GM21390 (cell line): Measurements from ENCODE around the gene CRACDL.

Experiments used
- ATAC-seq: cut with Tn5 transposase; IDR thresholded peaks from one replicate; pipeline ENCODE4 v1.9.1; 2021; ENCODE audit not compliant: unreplicated experiment

CRACDL gene

GRCh38 chr2:98866033-98866432, 70.0 kb downstream of the CRACDL start:
- ATAC-seq = no peak

GRCh38 chr2:98861601-98862000, 74.4 kb downstream of the CRACDL start:
- ATAC-seq = no peak

- ATAC-seq = no peak
These were observed 76.7 kb downstream of the CRACDL start for GRCh38 chr2:98859323-98859722.

DNA sequence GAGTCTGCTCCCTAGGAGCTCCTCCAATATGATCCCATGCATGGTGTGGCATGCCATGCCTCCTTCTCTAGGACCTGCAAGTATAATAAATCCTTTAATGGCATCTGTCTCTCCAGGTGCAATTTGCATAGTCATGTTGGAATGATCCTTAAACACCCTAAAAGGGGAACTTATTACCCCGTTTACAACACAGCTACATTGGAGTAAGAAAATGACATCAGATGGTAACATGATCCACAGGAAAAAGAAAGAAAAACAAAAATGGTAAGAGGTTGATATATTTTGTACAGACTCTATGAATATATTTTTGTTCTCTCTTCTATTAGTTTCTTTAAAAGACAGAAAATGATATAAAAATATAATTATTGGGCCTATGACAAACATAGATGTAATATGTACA, 79.0 kb downstream of the CRACDL start:
- no peak for ATAC-seq

- no peak for ATAC-seq
These were observed 81.3 kb downstream of the CRACDL start for GRCh38 chr2:98854682-98855081.

GRCh38 chr2:98852932-98853331, 83.1 kb downstream of the CRACDL start:
- ATAC-seq = no peak

- no peak for ATAC-seq
These were observed 86.0 kb downstream of the CRACDL start for GRCh38 chr2:98850074-98850473.

DNA sequence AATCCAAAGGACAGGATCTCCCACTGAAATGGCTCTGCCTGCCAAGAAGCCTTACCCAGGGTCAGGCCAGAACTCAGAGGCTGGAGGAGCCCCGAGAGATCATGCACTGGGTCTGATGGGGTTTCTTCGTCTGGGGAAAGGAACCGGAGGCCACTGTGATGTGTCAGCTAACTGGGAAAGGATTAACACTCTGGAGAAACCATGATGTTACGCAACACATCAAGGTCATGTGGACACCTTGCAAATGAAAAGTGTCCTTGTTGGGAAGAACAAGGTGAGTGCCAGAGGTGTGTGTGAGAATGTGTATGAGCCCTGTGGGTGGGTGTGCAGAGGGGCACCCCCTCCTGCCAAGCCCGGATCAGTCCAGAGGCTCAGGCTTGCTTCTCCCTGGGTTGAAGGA, 86.9 kb downstream of the CRACDL start:
- no peak for ATAC-seq

- no peak for ATAC-seq
These were observed 88.2 kb downstream of the CRACDL start for GRCh38 chr2:98847853-98848252.

DNA sequence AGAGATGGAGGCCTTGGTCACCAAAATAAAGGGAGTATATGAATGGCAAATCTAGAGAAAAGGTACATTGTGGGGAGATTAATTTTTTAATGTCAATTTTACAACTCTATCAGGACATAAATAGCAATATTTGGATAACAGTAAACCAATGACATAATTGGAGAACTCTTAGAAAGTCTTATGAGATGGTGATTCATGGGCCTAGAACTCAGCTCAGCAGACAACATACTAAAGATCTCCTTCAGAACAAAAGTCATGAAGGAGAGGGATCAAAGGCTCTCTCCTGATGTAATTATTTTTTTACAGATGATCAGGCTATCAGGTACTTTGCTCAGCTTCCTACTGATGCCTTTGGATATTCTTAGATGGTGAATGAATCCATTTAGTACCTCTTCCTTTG, 90.0 kb downstream of the CRACDL start:
- ATAC-seq = no peak

- no peak for ATAC-seq
These were observed 93.9 kb downstream of the CRACDL start for GRCh38 chr2:98842136-98842535.

DNA sequence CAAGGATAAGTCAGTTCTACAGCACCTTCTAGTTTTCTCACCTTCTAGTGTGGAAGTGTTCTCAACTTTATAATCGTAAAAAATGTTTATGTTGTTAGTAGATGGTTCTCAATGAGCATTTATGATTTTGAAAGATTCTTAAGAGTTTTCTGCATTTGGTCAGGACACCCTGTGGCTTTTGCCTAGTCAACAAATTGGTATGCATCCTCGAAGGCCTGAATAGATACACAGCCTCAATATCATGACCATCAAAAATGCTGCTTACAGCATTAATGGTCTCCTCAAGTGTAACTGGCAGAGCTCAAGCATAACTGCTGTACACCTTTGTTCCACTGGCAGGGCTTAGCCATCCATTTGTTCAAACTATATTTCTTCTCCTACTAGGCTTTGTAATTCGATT, 96.7 kb downstream of the CRACDL start:
- no peak for ATAC-seq

GRCh38 chr2:98835831-98836385, 100.1 kb downstream of the CRACDL start:
- ATAC-seq = no peak

GRCh38 chr2:98833917-98834263, 102.1 kb downstream of the CRACDL start:
- ATAC-seq = no peak

DNA sequence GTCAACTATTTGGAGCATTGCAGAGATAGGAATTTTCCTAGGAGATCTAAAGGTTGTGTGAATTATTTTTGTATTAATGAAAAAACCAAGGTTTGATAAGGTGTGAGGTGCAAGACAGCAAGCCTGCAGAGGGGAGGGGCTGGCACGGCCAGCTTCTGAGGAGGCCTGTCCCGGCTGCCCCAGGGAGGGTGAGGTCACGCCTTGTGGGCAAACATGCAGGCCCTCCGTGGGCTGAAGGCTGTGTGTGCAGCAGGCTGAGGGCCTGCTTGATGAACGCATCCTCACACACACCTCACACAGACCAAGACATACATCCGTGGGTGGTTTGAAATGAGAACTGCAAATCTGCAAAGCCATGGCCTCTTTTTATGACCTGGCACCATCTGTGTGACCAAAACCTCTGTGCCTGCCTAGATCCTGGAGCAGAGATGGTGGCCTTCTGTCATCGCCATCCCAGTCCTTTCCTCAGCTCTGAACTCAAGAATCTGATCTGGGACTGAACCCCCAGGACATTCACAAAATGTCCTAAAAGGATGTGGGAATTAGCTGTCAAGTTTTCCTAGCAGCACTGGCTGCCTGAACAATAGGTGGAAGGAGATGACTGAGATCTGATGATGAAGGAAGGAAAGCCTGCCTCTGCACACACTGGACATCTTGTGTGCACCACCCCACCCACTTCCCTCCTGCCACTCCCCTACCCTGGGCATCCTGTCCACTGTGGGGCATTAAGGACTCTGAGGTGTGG, 102.7 kb downstream of the CRACDL start:
- no peak for ATAC-seq

DNA sequence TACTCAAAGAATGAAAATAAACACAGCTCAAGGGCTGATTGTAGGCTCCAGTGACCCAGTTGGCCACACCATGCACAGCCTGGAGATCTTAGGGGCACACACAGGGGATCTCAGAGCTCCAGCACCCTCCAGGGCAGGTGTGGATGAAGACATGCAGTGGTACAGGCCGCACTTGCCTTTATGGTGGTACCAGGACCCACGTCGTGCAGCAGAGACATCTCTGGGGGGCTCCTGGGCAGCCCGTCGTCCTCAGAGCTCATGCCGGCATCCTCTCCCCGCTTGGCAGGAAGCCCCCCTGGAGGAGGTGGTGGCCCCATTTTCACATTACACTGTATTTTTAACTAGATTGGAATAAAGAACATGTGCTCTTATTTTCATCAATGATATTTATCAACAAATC, 103.9 kb downstream of the CRACDL start:
- no peak for ATAC-seq

DNA sequence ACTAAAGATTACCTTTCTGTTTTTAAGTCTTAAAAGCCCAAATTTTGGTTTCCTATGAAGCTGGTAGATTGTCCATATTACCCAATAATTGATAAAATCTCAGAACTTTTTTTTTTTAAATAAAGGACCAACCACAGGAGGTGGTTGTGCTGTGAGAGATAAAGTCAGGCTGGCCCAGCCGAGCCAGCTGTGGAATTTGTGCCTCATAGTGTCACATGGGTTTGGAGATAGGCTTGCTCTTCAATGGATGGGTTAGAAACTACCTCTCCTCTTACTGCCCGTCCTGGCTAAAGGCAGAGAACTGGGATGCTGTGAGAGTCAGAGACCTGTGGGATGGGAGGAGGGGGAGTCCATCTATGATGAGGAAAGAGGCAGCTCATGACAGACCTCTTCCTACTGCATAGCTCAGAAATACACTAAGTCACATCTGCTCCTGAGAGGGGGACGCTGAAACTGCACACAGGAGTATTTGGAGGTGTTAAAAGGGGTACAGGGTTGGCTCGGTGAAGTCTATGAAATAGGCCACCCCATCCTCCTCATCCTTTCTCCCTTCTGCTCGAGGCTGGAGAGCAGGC, 105.4 kb downstream of the CRACDL start:
- no peak for ATAC-seq

- ATAC-seq = no peak
These were observed 106.3 kb downstream of the CRACDL start for GRCh38 chr2:98829581-98830270.

GRCh38 chr2:98828793-98829371, 107.1 kb downstream of the CRACDL start:
- no peak for ATAC-seq

DNA sequence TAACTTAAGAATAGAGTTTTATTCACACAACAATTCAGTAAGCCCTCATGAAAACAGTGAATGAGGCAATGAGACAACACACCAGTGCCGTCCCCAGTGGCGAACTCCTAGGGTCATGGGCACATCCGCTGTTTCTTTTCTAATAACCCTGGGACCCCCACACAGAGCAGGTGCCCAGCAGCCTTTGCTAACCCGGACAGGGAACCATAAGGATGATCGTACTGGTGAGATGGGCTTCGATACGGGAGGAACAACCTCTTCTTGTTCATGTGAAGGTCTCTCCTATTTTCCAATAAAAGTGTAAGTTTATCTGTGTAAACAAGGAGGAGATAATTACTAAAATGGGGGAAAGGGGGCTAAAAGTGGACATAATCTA, 107.7 kb downstream of the CRACDL start:
- no peak for ATAC-seq

DNA sequence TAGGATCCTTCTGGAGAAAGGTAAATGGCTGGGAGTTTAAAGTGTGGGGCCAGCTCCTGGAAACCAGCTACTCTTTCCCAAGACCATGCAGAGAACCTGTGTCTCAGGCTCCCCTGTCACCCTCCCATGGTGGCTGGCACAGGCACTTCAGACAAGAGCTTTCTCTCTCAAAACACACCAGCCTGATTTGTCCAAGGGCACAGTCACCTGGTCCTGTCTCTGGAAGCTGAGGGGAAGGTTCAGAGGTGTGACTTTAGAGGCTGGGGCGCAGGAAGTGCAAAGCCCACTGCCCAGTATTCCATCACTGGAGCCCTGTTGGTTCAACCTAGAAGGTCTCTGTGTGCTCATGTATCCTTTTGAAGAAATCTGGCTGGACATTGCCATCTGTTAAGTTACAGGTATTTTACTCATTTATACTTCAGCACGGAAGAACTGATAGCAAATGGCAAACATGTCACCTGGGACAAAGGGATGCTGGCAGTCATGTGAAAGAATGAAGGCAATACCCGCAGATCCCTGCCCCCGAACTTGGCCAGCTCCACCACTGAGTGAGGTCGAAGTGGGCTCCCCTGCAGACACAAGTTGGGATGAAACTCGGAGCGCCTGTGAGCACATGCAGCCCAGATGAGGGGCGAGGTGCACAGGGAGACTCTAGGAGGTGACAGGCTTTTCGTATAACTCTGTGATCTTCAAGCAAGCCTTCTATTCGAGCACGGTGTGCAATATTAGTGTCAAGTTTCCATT, 108.2 kb downstream of the CRACDL start:
- no peak for ATAC-seq
